SK-N-SH treated with all-trans-retinoic acid at 6 μM for 48 hours (cell line): ENCODE measurements around the gene CCL14.

ENCODE experiments used
- ATAC-seq: fragments of 200-7000 bp; cut with Tn5 transposase; 3 replicates; pipeline ENCODE4 v1.9.1; 2020; ENCODE audit warnings: mild to moderate bottlenecking, moderate library complexity
- ARNTL ChIP-seq: fragments of 450-650 bp; formaldehyde crosslinking; IDR thresholded peaks from 2 replicates; pipeline ENCODE4 v1.5.0; 2020; ENCODE audit warnings: low read depth, mild to moderate bottlenecking, moderate library complexity, borderline replicate concordance
- BACH2 ChIP-seq: fragments of 250-450 bp; sonication (Bioruptor Pico); IDR thresholded peaks from 2 replicates; pipeline ENCODE4 v1.9.0; 2021; ENCODE audit warnings: mild to moderate bottlenecking, borderline replicate concordance
- CSDC2 ChIP-seq: fragments of 250-450 bp; sonication (Bioruptor Pico); IDR thresholded peaks from 2 replicates; pipeline ENCODE4 v1.5.0; 2020; ENCODE audit warnings: mild to moderate bottlenecking, moderate library complexity
- GLIS3 ChIP-seq: fragments of 250-450 bp; sonication (Bioruptor Pico); IDR thresholded peaks from 2 replicates; pipeline ENCODE4 v1.5.0; 2020; ENCODE audit warnings: mild to moderate bottlenecking, moderate library complexity
- ISL1 ChIP-seq: fragments of 250-450 bp; sonication (Bioruptor Pico); IDR thresholded peaks from 2 replicates; pipeline ENCODE4 v2.1.2; 2022; ENCODE audit warnings: mild to moderate bottlenecking, moderate library complexity
- OSR1 ChIP-seq: fragments of 250-450 bp; sonication (Bioruptor Pico); IDR thresholded peaks from 2 replicates; pipeline ENCODE4 v1.8.0; 2022; ENCODE audit warnings: moderate library complexity, mild to moderate bottlenecking, inconsistent platforms
- PPARA ChIP-seq: fragments of 250-450 bp; sonication (Bioruptor Pico); IDR thresholded peaks from 2 replicates; pipeline ENCODE4 v1.5.0; 2020; ENCODE audit warnings: mild to moderate bottlenecking, borderline replicate concordance
- RARB ChIP-seq: fragments of 250-450 bp; sonication (Bioruptor Pico); IDR thresholded peaks from 2 replicates; pipeline ENCODE4 v1.8.0; 2021; ENCODE audit warnings: mild to moderate bottlenecking, moderate library complexity
- SNAI2 ChIP-seq: fragments of 250-450 bp; sonication (Bioruptor Pico); IDR thresholded peaks from 2 replicates; pipeline ENCODE4 v1.5.0; 2020; ENCODE audit warnings: mild to moderate bottlenecking, moderate library complexity
- TCF4 ChIP-seq: fragments of 250-450 bp; sonication (Bioruptor Pico); IDR thresholded peaks from 2 replicates; pipeline ENCODE4 v1.8.0; 2021; ENCODE audit warnings: mild to moderate bottlenecking, moderate library complexity, borderline replicate concordance
- TOX ChIP-seq: fragments of 250-450 bp; sonication (Bioruptor Pico); IDR thresholded peaks from 2 replicates; pipeline ENCODE4 v1.8.0; 2021; ENCODE audit warnings: mild to moderate bottlenecking, moderate library complexity, borderline replicate concordance
- ZC3H10 ChIP-seq: fragments of 250-450 bp; sonication (Bioruptor Pico); IDR thresholded peaks from 2 replicates; pipeline ENCODE4 v1.5.1; 2021; ENCODE audit warnings: mild to moderate bottlenecking, moderate library complexity
- ZFP3 ChIP-seq: fragments of 250-450 bp; sonication (Bioruptor Pico); IDR thresholded peaks from 2 replicates; pipeline ENCODE4 v1.5.0; 2020; ENCODE audit warnings: mild to moderate bottlenecking, moderate library complexity
- ZFP30 ChIP-seq: fragments of 450-650 bp; formaldehyde crosslinking; IDR thresholded peaks from 2 replicates; pipeline ENCODE4 v1.5.0; 2022; ENCODE audit warnings: mild to moderate bottlenecking, moderate library complexity
- ZNF565 ChIP-seq: fragments of 450-650 bp; formaldehyde crosslinking; conservative IDR thresholded peaks from 2 replicates; pipeline ENCODE4 v1.5.0; 2020; ENCODE audit warnings: low read depth, mild to moderate bottlenecking, moderate library complexity
- ZNF70 ChIP-seq: fragments of 450-650 bp; formaldehyde crosslinking; IDR thresholded peaks from 2 replicates; pipeline ENCODE4 v1.5.0; 2020; ENCODE audit warnings: mild to moderate bottlenecking, moderate library complexity
- ZNF8 ChIP-seq: fragments of 450-650 bp; formaldehyde crosslinking; IDR thresholded peaks from 2 replicates; pipeline ENCODE4 v1.5.0; 2020; ENCODE audit warnings: mild to moderate bottlenecking, moderate library complexity
- TF ChIP-seq, protein P1 (sequence below): fragments of 250-450 bp; sonication (Bioruptor Pico); IDR thresholded peaks from 2 replicates; pipeline ENCODE4 v1.5.1; 2021; ENCODE audit warnings: mild to moderate bottlenecking, moderate library complexity
- TF ChIP-seq, protein P2 (sequence below): fragments of 250-450 bp; sonication (Bioruptor Pico); IDR thresholded peaks from 2 replicates; pipeline ENCODE4 v1.5.1; 2020; ENCODE audit warnings: low read depth, mild to moderate bottlenecking, moderate library complexity
- TF ChIP-seq, protein P3 (sequence below): fragments of 250-450 bp; sonication (Bioruptor Pico); IDR thresholded peaks from 2 replicates; pipeline ENCODE4 v1.8.0; 2020; ENCODE audit warnings: mild to moderate bottlenecking, moderate library complexity, borderline replicate concordance
- TF ChIP-seq, protein P4 (sequence below): fragments of 250-450 bp; sonication (Bioruptor Pico); IDR thresholded peaks from 2 replicates; pipeline ENCODE4 v1.5.0; 2020; ENCODE audit warnings: mild to moderate bottlenecking, moderate library complexity

Gene CCL14

DNA sequence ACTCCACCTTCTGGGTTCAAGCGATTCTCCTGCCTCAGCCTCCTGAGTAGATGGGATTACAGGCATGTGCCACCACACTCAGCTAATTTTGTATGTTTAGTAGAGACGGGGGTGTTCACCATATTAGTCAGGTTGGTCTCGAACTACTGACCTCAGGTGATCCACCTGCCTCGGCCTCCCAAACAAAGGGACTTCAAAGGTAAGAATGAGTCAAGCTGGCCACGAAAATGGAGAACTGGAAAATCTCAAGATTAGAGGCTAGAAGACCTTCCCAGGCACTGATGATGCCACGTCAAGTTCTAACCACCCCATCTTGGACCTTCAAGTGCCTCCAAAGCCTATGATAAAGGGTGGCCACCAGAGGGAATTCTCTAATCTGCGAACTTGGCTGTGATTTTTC is 16.1 kb upstream of the CCL14 start:
- no peak for TF ChIP-seq TCF4 (CRISPR knock-in tag)
- TF ChIP-seq SNAI2 (CRISPR knock-in tag) = no peak
- TF ChIP-seq CSDC2 = no peak
- no peak for TF ChIP-seq ZC3H10
- no peak for TF ChIP-seq ARNTL (CRISPR knock-in tag)
- TF ChIP-seq GLIS3 (CRISPR knock-in tag) = no peak
- no peak for ATAC-seq

DNA sequence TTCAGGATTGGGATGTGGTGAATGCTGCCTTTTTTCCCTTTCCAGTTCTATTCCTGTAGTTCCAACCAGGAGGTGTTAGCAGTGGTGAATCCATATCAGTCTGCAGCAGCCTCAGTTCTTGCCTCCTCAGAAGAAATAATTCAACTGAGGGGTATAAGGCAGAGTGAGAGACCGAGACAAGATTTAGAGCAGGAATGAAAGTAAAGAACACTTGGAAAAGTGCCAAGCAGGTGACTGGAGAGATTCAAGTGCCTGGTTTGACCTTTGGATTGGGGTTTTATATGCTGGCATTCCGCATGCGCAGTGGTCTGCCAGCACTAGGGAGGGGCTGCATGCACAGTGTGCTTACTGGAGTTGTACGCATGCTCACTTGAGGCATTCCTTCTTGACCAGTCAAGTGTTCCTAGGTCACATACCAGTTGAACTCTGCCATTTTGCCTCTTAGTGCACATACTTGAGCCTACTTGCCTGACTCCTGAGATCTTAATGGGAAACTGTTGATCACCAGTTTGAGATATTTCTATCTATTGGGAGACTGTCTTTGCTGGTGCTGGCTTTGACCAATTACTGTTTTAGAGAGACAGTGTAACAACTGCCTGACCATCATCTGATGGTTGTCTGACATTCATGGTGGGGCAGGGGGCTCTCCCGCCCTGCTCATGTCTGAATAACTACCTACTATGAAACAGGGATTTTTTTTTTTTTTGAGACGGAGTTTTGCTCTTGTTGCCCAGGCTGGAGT is 15.5 kb upstream of the CCL14 start:
- ATAC-seq = no peak
- TF ChIP-seq PPARA (CRISPR knock-in tag) (no peak), OSR1 (CRISPR knock-in tag) (no peak), RARB (CRISPR knock-in tag) (no peak), SNAI2 (CRISPR knock-in tag) (no peak), ZNF565 (no peak), ZNF8 (CRISPR knock-in tag) (no peak), ZC3H10 (no peak), TOX (CRISPR knock-in tag) (no peak), GLIS3 (CRISPR knock-in tag) (no peak)
- TF ChIP-seq, protein P1, sequence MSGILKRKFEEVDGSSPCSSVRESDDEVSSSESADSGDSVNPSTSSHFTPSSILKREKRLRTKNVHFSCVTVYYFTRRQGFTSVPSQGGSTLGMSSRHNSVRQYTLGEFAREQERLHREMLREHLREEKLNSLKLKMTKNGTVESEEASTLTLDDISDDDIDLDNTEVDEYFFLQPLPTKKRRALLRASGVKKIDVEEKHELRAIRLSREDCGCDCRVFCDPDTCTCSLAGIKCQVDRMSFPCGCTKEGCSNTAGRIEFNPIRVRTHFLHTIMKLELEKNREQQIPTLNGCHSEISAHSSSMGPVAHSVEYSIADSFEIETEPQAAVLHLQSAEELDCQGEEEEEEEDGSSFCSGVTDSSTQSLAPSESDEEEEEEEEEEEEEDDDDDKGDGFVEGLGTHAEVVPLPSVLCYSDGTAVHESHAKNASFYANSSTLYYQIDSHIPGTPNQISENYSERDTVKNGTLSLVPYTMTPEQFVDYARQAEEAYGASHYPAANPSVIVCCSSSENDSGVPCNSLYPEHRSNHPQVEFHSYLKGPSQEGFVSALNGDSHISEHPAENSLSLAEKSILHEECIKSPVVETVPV (CRISPR knock-in tag) = no peak
- TF ChIP-seq, protein P2, sequence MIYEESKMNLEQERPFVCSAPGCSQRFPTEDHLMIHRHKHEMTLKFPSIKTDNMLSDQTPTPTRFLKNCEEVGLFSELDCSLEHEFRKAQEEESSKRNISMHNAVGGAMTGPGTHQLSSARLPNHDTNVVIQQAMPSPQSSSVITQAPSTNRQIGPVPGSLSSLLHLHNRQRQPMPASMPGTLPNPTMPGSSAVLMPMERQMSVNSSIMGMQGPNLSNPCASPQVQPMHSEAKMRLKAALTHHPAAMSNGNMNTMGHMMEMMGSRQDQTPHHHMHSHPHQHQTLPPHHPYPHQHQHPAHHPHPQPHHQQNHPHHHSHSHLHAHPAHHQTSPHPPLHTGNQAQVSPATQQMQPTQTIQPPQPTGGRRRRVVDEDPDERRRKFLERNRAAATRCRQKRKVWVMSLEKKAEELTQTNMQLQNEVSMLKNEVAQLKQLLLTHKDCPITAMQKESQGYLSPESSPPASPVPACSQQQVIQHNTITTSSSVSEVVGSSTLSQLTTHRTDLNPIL (CRISPR knock-in tag) = no peak
- TF ChIP-seq, all 23 proteins: peak for 0

DNA sequence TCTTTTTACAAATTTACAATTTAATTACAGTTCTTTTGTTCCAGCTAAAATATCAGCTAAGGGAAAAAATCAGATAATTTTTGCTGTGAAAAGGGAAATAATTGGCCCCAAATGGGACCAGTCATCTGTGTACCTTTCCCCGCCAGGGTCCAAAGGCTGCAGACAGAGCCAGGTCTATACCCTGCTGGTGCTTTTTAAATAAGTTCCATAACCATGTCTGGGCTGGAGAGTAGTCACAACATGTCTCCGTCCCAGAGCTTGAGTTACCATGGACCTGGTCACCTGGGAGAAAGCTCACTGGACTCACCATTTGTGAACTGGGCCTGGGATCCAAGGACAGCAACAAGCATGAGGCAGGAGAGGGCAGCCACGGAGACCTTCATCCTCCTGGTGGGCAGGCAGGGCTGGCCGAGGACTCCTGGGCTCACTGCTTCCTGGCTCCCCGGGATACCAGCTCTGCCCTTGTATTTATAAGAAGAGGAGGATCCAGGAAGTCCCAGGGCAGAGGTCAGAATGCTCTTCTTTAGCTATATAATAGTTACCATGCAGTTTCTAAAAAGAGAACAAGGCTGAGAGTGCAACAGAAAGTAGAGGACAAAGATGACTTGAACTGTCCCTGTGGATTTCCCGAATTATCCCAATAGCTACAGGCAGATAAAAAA is 14.7 kb upstream of the CCL14 start, which contains the start of gene CCL15:
TSS of gene CCL15 (minus strand) at position 444 of the 662 bp plus-strand sequence. CDS start at position 383, 61 bp downstream.
- TF ChIP-seq ZFP3 (CRISPR knock-in tag) (no peak), ZNF565 (no peak), SNAI2 (CRISPR knock-in tag) (no peak), CSDC2 (no peak), ZNF70 (CRISPR knock-in tag) (no peak), ISL1 (CRISPR knock-in tag) (no peak), ZC3H10 (no peak), PPARA (CRISPR knock-in tag) (no peak), ARNTL (CRISPR knock-in tag) (no peak), GLIS3 (CRISPR knock-in tag) (no peak), ZFP30 (CRISPR knock-in tag) (no peak)
- TF ChIP-seq, protein P2 (CRISPR knock-in tag) = no peak
- TF ChIP-seq, protein P3, sequence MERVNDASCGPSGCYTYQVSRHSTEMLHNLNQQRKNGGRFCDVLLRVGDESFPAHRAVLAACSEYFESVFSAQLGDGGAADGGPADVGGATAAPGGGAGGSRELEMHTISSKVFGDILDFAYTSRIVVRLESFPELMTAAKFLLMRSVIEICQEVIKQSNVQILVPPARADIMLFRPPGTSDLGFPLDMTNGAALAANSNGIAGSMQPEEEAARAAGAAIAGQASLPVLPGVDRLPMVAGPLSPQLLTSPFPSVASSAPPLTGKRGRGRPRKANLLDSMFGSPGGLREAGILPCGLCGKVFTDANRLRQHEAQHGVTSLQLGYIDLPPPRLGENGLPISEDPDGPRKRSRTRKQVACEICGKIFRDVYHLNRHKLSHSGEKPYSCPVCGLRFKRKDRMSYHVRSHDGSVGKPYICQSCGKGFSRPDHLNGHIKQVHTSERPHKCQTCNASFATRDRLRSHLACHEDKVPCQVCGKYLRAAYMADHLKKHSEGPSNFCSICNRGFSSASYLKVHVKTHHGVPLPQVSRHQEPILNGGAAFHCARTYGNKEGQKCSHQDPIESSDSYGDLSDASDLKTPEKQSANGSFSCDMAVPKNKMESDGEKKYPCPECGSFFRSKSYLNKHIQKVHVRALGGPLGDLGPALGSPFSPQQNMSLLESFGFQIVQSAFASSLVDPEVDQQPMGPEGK (CRISPR knock-in tag) = no peak
- TF ChIP-seq, protein P1 (CRISPR knock-in tag) = no peak
- no peak for ATAC-seq

DNA sequence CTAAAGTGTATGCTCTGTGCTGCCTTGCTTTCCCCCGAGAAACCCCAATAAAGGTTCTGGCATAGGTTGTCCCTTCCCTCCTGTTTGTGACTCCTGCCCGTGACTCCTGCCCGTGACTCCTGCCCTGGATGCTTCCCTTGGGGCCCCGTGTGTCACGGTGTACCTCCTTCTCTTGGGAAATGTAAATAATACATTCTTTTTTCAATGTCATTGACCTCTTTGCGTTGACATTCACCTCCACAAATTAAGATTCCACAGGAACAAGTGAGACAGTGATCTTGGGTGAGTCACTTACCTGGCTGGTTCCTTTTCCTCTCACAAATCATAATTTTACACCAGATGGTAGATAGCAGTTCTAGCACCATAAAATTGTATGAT is 14.2 kb upstream of the CCL14 start:
- ATAC-seq = no peak
- no peak for TF ChIP-seq TOX (CRISPR knock-in tag)
- TF ChIP-seq ZNF8 (CRISPR knock-in tag) = no peak
- TF ChIP-seq SNAI2 (CRISPR knock-in tag) = no peak
- no peak for TF ChIP-seq ISL1 (CRISPR knock-in tag)
- TF ChIP-seq RARB (CRISPR knock-in tag) = no peak
- no peak for TF ChIP-seq ZC3H10
- TF ChIP-seq, protein P3 (CRISPR knock-in tag) = no peak
- TF ChIP-seq, protein P4, sequence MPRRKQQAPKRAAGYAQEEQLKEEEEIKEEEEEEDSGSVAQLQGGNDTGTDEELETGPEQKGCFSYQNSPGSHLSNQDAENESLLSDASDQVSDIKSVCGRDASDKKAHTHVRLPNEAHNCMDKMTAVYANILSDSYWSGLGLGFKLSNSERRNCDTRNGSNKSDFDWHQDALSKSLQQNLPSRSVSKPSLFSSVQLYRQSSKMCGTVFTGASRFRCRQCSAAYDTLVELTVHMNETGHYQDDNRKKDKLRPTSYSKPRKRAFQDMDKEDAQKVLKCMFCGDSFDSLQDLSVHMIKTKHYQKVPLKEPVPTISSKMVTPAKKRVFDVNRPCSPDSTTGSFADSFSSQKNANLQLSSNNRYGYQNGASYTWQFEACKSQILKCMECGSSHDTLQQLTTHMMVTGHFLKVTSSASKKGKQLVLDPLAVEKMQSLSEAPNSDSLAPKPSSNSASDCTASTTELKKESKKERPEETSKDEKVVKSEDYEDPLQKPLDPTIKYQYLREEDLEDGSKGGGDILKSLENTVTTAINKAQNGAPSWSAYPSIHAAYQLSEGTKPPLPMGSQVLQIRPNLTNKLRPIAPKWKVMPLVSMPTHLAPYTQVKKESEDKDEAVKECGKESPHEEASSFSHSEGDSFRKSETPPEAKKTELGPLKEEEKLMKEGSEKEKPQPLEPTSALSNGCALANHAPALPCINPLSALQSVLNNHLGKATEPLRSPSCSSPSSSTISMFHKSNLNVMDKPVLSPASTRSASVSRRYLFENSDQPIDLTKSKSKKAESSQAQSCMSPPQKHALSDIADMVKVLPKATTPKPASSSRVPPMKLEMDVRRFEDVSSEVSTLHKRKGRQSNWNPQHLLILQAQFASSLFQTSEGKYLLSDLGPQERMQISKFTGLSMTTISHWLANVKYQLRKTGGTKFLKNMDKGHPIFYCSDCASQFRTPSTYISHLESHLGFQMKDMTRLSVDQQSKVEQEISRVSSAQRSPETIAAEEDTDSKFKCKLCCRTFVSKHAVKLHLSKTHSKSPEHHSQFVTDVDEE = no peak
- no peak for TF ChIP-seq BACH2 (CRISPR knock-in tag)
- TF ChIP-seq ARNTL (CRISPR knock-in tag) = no peak
